ENCODE results near the gene ZFP3.
A peak's percentile ranks its signal among the peaks of the same experiment; 100 is the strongest.
"Not testable (repeated sequence)": the region's sequence is repeated elsewhere in the genome, so short reads cannot be mapped to it uniquely, and the experiment has no call there.

The ZFP3 gene

GRCh38 chr17:5077781-5078105, 524 bp upstream of the ZFP3 start:
- no peak for DNase-seq (ENCODE audit: low read depth)

DNA sequence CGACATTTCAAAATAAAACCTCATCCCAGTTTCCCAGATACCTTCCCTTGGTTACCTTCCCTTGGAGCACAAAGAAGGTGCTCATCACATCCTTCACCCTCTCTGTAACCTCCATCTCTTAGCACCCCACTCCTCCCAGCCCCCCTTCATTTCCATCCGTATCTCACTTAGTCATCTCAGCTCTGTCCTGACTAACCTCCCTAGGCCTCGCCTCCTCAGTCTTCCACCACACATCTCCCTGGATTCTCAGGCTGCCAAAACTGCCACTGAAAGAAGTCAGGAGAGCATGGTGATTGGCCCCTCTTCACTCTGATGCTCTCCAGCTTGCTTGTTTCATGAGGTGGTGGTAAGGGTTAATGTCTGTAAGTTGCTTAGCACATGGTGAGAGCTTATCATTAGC, 2.3 kb downstream of the ZFP3 start:
- DNase-seq (ENCODE audit: low read depth): no peak

DNA sequence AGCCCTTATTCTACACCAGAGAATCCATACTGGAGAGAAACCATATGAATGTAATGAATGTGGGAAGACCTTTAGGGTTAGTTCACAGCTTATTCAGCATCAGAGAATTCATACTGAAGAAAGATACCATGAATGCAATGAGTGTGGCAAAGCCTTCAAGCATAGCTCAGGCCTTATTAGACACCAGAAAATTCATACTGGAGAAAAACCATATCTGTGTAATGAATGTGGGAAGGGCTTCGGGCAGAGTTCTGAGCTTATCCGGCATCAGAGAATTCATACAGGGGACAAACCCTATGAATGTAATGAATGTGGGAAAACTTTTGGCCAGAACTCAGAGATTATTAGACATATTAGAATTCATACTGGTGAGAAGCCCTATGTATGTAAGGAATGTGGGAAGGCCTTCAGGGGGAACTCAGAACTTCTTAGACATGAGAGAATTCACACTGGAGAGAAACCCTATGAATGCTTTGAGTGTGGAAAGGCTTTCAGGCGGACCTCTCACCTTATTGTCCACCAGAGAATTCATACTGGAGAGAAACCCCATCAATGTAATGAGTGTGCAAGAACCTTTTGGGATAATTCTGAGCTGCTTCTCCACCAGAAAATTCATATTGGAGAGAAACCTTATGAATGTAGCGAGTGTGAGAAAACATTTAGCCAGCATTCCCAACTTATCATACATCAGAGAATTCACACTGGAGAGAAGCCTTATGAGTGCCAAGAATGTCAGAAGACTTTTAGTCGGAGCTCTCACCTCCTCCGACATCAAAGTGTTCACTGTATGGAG, 14.1 kb downstream of the ZFP3 start:
- no peak for DNase-seq (ENCODE audit: low read depth)

DNA sequence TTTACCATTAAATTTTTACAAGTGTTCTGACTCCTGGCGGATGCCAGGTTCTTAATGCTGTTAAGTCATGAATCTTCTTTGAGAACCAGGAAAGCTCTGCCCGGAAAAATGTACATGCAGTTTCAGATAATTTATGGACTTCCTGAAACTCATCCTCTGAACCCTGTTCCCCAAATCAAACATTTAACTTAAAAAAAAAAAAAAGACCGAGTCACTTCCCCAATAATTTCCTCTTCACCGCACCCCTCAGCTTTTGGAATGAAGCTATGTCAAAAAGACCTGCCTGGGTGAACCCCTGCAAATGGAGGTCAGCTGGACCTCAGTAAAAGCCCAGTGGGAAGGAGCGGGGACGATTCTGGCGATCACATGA, 18.4 kb downstream of the ZFP3 start:
- no peak for DNase-seq (ENCODE audit: low read depth)

- DNase-seq (ENCODE audit: low read depth): no peak
Observed at GRCh38 chr17:5097101-5097834, 19.0 kb downstream of the ZFP3 start.

DNA sequence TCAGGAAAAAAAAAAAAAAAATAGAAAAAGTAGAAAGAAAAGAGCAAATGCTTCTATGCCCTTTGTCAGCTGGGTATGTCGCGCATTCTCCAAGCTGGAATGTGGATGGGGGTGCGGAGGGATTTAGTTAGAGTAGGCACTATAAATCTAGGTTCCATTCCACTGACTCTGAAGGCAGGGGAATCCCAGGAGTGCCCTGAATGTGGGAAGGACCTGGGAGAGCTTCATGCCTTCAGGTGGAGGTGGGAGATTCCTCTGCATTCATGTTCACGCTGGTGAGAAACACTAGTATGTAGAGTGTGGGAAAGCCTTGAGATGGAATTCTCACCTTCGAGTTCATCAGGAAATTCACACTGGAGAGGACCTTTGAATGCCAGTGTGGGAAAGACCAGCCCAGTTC, 21.0 kb downstream of the ZFP3 start:
- no peak for DNase-seq (ENCODE audit: low read depth)

- DNase-seq (ENCODE audit: low read depth): no peak
Observed at GRCh38 chr17:5100832-5101231, 22.6 kb downstream of the ZFP3 start.

DNA sequence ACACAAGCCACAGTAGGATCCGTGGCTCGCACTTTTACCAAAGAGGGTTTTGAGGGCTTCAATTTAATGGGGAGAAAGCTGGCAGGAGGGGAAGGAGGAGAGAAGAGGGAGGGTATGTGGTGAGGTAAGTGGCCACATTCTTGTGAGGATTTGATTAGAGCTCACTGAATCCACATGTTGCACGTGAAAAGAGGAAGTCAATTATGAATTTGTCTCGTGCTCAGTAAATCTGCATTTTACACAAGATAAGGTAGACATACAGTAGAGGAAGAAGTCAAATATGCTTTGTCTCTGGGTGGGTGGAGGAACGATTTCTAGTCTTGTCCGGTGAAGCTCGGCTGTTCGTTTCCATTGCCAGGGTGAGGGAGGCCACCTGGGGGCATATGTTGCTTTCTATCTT, 32.5 kb downstream of the ZFP3 start:
- no peak for DNase-seq (ENCODE audit: low read depth)

DNA sequence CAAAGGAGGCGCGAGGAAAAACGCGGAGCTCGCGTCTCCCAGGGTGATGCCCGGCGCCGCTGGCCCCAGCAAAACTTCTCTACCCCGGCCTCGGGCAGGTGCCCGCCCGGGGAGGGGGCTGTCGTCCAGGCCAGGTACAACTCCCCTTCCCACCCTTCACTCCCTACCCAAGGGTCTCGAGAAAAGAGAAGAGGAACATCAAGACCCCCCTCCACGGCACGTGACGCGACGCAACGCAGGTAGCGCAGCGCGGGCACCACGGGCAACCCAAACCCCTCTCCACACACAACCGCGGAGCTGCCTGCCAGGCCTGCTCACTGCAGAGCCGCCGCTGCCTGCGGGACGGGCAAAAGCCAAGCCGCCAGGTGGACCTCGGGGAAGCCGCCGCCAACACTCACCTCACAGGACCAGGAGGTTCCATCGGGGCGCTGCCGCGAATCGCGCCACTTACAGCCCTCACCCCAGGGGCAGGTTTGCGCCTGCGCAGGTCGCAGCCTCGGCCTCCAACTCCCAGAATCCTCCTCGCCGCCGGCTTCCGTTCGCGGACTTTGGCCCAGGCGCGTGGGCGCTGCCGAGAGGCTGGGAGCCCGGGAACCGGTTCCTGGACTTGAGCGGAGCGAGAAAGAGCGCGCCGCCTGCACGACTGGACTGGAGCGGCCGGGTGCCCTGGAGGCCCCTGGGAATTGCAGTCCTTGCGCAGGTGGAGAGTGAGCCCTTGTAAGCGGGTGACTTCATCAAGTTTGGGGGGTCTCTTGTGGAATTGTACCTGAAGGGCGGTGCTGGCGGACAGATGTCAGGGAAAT, 33.3 kb downstream of the ZFP3 start, which contains the start of gene ZNF232:
ZNF232 (minus strand) TSS at position 477 of the 803 bp plus-strand sequence; CDS start at position 421, 56 bp downstream.
- peak; percentile 75 for DNase-seq (ENCODE audit: low read depth)

GRCh38 chr17:5115673-5116651, 37.7 kb downstream of the ZFP3 start, which contains the start of gene USP6:
TSS of gene USP6 (plus strand) at chr17:5116032. CDS start at chr17:5130368, 14,336 bp downstream.
- no peak for DNase-seq (ENCODE audit: low read depth)

GRCh38 chr17:5118219-5118618, 40.0 kb downstream of the ZFP3 start:
- no peak for DNase-seq (ENCODE audit: low read depth)

DNA sequence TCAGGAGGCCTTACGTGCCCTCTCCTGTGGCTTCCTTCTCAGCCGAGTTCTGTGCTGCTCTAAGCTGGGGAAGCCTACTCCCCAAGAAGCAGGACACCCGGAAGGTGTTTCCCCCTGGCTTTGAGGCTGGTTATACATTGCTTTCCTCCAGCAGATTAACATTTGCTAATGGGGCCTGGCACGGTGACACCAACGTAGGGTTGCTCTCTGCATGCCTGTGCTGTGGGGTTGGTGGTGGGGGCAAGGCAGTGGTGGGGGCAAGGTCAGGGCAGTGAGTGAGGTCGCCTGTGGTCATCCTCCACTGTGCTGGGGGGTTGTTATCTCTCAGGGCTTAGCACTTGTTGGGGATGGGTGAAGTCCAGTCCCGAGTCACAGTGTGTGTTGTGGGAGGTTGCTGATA, 41.8 kb downstream of the ZFP3 start:
- no peak for DNase-seq (ENCODE audit: low read depth)

- DNase-seq (ENCODE audit: low read depth): not testable (repeated sequence)
Observed at GRCh38 chr17:5120436-5121185, 42.3 kb downstream of the ZFP3 start.

DNA sequence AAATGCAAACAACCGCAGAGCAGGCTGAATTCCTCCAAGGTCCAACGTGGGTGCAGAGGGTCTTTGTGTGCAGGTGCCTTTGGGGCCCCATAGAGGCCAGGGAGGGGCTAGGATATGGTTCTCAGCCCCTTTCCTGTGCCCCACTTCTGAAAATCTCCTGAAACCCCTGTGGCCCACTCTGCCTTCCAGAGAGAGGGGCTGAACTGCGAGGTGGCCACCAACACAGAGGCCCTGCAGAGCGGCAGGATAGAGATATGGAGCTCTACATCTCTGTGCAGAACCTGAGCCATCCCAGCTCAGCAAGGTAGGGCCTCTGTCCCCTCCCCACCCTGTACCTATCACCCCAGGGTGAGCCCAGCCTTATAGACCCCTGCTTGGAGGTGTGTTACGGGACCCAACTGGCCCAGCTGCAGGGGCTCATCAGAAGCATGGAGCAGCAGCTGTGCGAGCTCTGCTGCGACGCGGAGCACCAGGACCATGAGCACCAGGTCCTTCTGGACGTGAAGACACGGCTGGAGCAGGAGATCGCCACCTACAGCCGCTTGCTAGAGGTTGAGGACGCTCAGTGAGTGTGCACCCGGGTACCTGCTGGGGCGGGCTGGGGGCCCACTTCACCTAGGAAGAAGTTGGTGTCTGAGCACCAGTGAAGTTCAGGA, 43.0 kb downstream of the ZFP3 start:
- DNase-seq (ENCODE audit: low read depth): no peak

- DNase-seq (ENCODE audit: low read depth): not testable (repeated sequence)
Observed at GRCh38 chr17:5122056-5122455, 43.8 kb downstream of the ZFP3 start.

- DNase-seq (ENCODE audit: low read depth): no peak
Observed at GRCh38 chr17:5122586-5123342, 44.5 kb downstream of the ZFP3 start.

DNA sequence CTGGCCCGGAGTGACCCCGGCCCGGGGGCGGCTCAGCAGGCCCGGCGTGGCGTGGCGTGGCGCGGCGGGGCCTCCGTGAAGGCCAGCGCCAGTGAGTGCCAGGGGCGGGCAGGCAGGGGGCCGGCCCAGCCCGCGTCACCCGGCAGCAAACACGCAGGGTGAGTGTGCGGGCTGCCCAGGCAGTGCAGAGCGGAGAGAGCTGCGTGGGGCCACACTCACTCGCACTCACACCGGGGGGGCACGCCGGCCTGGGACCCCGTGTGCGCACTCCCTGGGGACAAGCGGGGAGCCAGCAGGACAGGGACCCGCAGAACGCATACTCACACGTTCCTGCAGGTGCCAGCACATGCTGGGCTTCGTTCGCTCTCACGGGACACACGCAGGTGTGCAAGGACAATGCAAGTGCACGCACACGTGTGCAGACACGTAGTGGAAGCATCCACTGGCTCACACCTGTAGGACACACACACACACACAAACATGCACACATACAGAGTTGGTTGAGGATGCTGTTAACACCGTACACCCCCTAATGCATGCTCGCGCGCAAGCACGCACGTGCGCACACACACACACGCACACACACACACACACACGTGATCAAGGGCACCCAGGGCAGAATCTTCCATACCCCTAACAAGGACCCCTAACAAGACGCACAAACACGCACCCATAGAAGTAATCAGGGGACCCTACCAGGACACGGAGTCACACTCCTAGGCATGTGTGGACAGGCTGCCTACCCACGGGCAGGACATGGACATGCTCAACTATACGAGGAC, 45.3 kb downstream of the ZFP3 start:
- no peak for DNase-seq (ENCODE audit: low read depth)

DNA sequence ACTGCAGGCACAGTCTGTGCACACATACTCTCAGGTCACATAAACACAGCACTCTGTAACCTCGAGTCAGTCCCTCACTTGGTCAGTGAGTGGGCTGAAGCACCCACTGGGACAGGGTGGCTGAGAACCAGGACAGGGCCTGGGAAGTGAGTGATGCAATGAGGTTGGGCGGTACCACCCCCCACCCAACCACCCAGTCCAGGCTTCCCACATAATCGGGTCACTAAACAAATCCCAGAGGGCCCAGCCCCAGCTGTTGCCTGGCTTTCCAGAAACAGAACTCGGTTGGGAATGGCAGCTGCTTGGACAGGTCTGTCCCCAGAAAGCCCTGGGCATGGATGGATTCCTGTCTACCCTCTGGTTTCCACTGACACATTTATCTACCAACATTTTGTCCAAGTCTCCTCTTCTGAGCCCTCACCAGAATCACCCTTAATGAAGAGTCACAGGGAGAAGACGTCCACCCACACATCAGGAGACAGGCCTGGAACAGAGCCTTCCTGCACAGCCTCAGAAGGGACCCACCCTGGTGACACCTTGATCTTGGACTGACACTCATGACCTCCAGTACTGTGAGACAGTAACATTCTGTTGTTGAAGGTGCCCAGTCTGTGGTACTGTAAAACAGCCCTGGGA, 46.0 kb downstream of the ZFP3 start:
- DNase-seq (ENCODE audit: low read depth): not testable (repeated sequence)

Measured in stimulated activated CD8-positive, alpha-beta memory T cell treated with anti-CD3 and anti-CD28 coated beads, Interleukin-15, amount 100 ng/mL, for 1 hour (primary cell).